SK-N-SH (cell line): ENCODE data around the gene NKAIN4. TPM values are rescaled to one million over a fixed set of nuclear protein-coding genes. Genes with fewer than 3 reads are reported as not detected.

Source experiments
- CTCF ChIA-PET: fragments of 300-600, 350-600 bp; formaldehyde crosslinking; extraction: SDS; loops from one replicate; lab custom pipeline; 2021; lab: Yijun Ruan, JAX
- POLR2A ChIA-PET: fragments of 350-600 bp; sonication (Branson Sonifier 250); formaldehyde crosslinking; extraction: SDS; loops from one replicate; lab custom pipeline; 2020; ENCODE audit warnings: antibody characterized with exemption, inconsistent platforms; lab: Yijun Ruan, JAX
- DNase-seq: peaks from one replicate; pipeline ENCODE4 v3.0.0; 2012
- H2AFZ ChIP-seq: fragments of 200-600 bp; sonication (generic); 2 replicates; pipeline ENCODE4 v1.8.1; 2016; ENCODE audit warnings: antibody characterized with exemption, mild to moderate bottlenecking, low read depth
- H3F3A ChIP-seq: fragments of 200-600 bp; sonication (generic); replicated peaks from 2 replicates; pipeline ENCODE3; 2016; ENCODE audit warnings: antibody characterized with exemption, mild to moderate bottlenecking; ENCODE audit not compliant: insufficient read depth
- H3K27ac ChIP-seq, 2 experiments: fragments of 200-500 bp in 1 of 2; fragments of 200-600 bp in 1 of 2; sonication (Bioruptor generic) in 1 of 2; sonication (generic), shearing (Covaris generic) in 1 of 2; 2 replicates each; pipeline versions ENCODE4 v1.5.1 to v1.6.1; 2014 to 2016; ENCODE audit warnings: low read depth in 2 of 2, inconsistent platforms in 1 of 2, low read length in 1 of 2, mild to moderate bottlenecking in 1 of 2, mixed read lengths in 1 of 2
- H3K27me3 ChIP-seq: fragments of 200-600 bp; sonication (generic), shearing (Covaris generic); 2 replicates; pipeline ENCODE4 v1.6.1; 2016; ENCODE audit warnings: mixed run types; ENCODE audit not compliant: insufficient read depth
- H3K36me3 ChIP-seq, 2 experiments: fragments of 200-500 bp in 1 of 2; fragments of 200-600 bp in 1 of 2; sonication (Bioruptor generic) in 1 of 2; sonication (generic) in 1 of 2; replicated peaks in 1 of 2; 2 replicates each; pipeline versions ENCODE3 to v1.5.1; 2014 to 2016; ENCODE audit warnings: low read length in 1 of 2, mild to moderate bottlenecking in 1 of 2; ENCODE audit not compliant: insufficient read depth in 2 of 2, control insufficient read depth in 1 of 2
- H3K4me1 ChIP-seq, 2 experiments: fragments of 200-500 bp in 1 of 2; fragments of 200-600 bp in 1 of 2; sonication (Bioruptor generic) in 1 of 2; sonication (generic), shearing (Covaris generic) in 1 of 2; 2 replicates each; pipeline versions ENCODE4 v1.5.1 to v1.6.1; 2014 to 2016; ENCODE audit warnings: low read depth in 1 of 2, low read length in 1 of 2, mixed run types in 1 of 2; ENCODE audit not compliant: insufficient read depth in 2 of 2, control insufficient read depth in 1 of 2
- H3K4me2 ChIP-seq: fragments of 200-600 bp; sonication (generic), shearing (Covaris generic); 2 replicates; pipeline ENCODE4 v1.6.1; 2017; ENCODE audit warnings: mixed run types
- H3K4me3 ChIP-seq, 2 experiments: fragments of 200-500 bp in 1 of 2; fragments of 200-600 bp in 1 of 2; sonication (Bioruptor generic) in 1 of 2; sonication (generic), shearing (Covaris generic) in 1 of 2; 2 replicates each; pipeline versions ENCODE4 v1.5.1 to v1.8.1; 2014 to 2016; ENCODE audit warnings: low read depth in 2 of 2, inconsistent platforms in 1 of 2, low read length in 1 of 2, mild to moderate bottlenecking in 1 of 2, mixed read lengths in 1 of 2, moderate library complexity in 1 of 2
- H3K79me2 ChIP-seq: fragments of 200-600 bp; sonication (generic); 2 replicates; pipeline ENCODE4 v1.8.1; 2017; ENCODE audit warnings: mild to moderate bottlenecking; ENCODE audit not compliant: insufficient read depth
- H3K9ac ChIP-seq: fragments of 200-600 bp; sonication (generic); 2 replicates; pipeline ENCODE4 v1.6.1; 2017; ENCODE audit warnings: mixed run types
- H3K9me2 ChIP-seq: fragments of 200-600 bp; sonication (generic); 2 replicates; pipeline ENCODE4 v1.6.1; 2017; ENCODE audit warnings: mixed run types
- H3K9me3 ChIP-seq: fragments of 200-600 bp; sonication (generic); 2 replicates; pipeline ENCODE4 v1.6.1; 2017; ENCODE audit warnings: mixed run types, mild to moderate bottlenecking, moderate library complexity
- H4K20me1 ChIP-seq: fragments of 200-600 bp; sonication (generic); 2 replicates; pipeline ENCODE4 v1.6.1; 2017; ENCODE audit warnings: mild to moderate bottlenecking, mixed run types; ENCODE audit not compliant: insufficient read depth
- CHD2 ChIP-seq: fragments of 150-350 bp; IDR thresholded peaks from 2 replicates; pipeline ENCODE4 v1.6.1; 2018; ENCODE audit warnings: low read length; ENCODE audit not compliant: partially characterized antibody
- ELF1 ChIP-seq: IDR thresholded peaks from 2 replicates; pipeline ENCODE4 v1.4.0; 2012
- EP300 ChIP-seq, 2 experiments: IDR thresholded peaks; 2 replicates each; pipeline versions ENCODE4 v1.4.0 to v1.6.1; 2012; ENCODE audit warnings: borderline replicate concordance in 1 of 2, low read depth in 1 of 2, low read length in 1 of 2
- EZH2phosphoT487 ChIP-seq: fragments of 200-600 bp; sonication (generic); IDR thresholded peaks from 2 replicates; pipeline ENCODE4 v1.6.1; 2017; ENCODE audit warnings: low read depth, mixed run types, mild to moderate bottlenecking, antibody characterized with exemption, moderate library complexity, borderline replicate concordance
- FOSL2 ChIP-seq: IDR thresholded peaks from 2 replicates; pipeline ENCODE4 v1.4.0; 2012; ENCODE audit warnings: low read depth, mild to moderate bottlenecking, moderate library complexity, borderline replicate concordance
- FOXJ3 ChIP-seq: sonication (generic); formaldehyde crosslinking; IDR thresholded peaks from 2 replicates; pipeline ENCODE4 v1.5.1; 2020; ENCODE audit warnings: mild to moderate bottlenecking, missing genetic modification reagents
- FOXM1 ChIP-seq: IDR thresholded peaks from 2 replicates; pipeline ENCODE4 v1.4.0; 2012; ENCODE audit warnings: low read depth, mild to moderate bottlenecking
- GATA2 ChIP-seq: sonication (generic); formaldehyde crosslinking; IDR thresholded peaks from 2 replicates; pipeline ENCODE4 v1.5.0; 2020; ENCODE audit warnings: mild to moderate bottlenecking, missing genetic modification reagents
- MEF2A ChIP-seq: IDR thresholded peaks from 2 replicates; pipeline ENCODE4 v1.4.0; 2012; ENCODE audit warnings: low read depth, borderline replicate concordance
- RXRA ChIP-seq: IDR thresholded peaks from 2 replicates; pipeline ENCODE4 v1.4.0; 2012; ENCODE audit warnings: low read depth, mild to moderate bottlenecking, borderline replicate concordance
- SIN3A ChIP-seq: IDR thresholded peaks from 2 replicates; pipeline ENCODE4 v1.6.1; 2012; ENCODE audit warnings: low read depth, mild to moderate bottlenecking, low read length, moderate library complexity, borderline replicate concordance
- TAF1 ChIP-seq: IDR thresholded peaks from 2 replicates; pipeline ENCODE4 v1.6.1; 2012; ENCODE audit warnings: low read depth, mild to moderate bottlenecking, low read length, moderate library complexity, borderline replicate concordance
- TCF12 ChIP-seq: IDR thresholded peaks from 2 replicates; pipeline ENCODE4 v1.4.0; 2012
- TEAD4 ChIP-seq: IDR thresholded peaks from 2 replicates; pipeline ENCODE4 v1.4.0; 2012; ENCODE audit warnings: mild to moderate bottlenecking, borderline replicate concordance; ENCODE audit not compliant: insufficient read depth
- WGBS: methylation state at CpG from one replicate; pipeline ENCODE4 v1.1.6; 2017; ENCODE audit warnings: low lambda C conversion rate; 5-methylcytosine and 5-hydroxymethylcytosine counted together
- polyA plus RNA-seq, 3 experiments: library from polyadenylated mRNA; depleted of rRNA; stranded (reverse); fragments of >200 nt; gene quantifications; 2 replicates each; pipeline ENCODE4 v1.2.3, GENCODE V29; 2012
- TF ChIP-seq, protein P1 (sequence below): fragments of 150-350 bp; IDR thresholded peaks from 2 replicates; pipeline ENCODE4 v1.6.1; 2016; ENCODE audit warnings: mild to moderate bottlenecking, low read depth, low read length
- TF ChIP-seq, protein P2 (sequence below): IDR thresholded peaks from 2 replicates; pipeline ENCODE4; 2012

The NKAIN4 gene
- polyA plus RNA-seq, 1 of the 3 experiments (the other 2 are of a cell fraction) = not detected

DNA sequence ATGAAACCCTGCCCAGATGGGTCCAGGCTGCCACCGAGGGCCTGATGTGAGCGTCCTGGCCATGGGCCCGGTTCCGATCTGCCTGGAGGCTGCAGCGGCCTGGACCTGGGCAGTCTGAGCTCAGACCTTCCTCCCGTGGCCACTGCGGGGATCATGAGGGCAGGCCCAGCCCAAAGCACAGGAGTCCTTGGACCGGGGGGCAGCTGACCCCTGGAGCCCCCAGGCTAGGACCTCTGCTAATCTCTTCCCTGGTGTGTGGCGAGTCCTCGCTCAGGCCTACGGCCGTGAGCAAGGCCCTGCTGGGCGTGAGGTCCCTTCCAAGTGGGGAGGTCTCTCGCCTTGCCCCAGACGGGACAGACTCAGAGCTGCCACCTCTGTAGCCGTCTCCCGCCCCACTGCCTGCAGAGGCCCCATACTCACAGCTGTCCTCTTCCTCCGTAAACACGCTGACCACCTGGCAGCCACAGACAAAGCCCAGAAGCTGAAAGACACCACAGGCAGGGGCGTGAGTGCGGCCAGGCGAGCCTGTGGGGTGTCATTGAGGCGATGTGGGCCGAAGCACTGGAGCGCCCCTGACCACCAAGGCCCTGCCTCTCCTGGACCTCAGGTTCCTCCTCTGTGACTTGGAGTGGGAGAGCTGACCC, 10.5 kb downstream of the NKAIN4 start:
- Histone ChIP-seq H3K79me2 (no peaks in the 10 kb centered on the region), H3K36me3 (no peaks in the 10 kb centered on the region), H3K27ac (no peak overlapping the region), H3F3A (no peaks in the 10 kb centered on the region), H2AFZ (no peak overlapping the region), H3K9ac (no peak overlapping the region), H3K4me1 (peaks cover 0 to 8% of the 10 kb centered on the region in 2 experiments; a peak in 1 of 4 replicates), H4K20me1 (no peaks in the 10 kb centered on the region), H3K4me2 (no peak overlapping the region)
- 80% methylated on average over 9 of the region's 25 CpGs for WGBS
- ChIA-PET POLR2A (no interaction called here), CTCF (interaction anchor here (1.2 to 15.6 kb wide), 3 partner anchors 19 to 138 kb away, joined by 3 to 168 read pairs (median 5); no protein-coding TSS in a partner anchor)
- DNase-seq = no peak
- TF ChIP-seq MEF2A (no peak), SIN3A (no peak), CHD2 (no peak)
- TF ChIP-seq, protein P1, sequence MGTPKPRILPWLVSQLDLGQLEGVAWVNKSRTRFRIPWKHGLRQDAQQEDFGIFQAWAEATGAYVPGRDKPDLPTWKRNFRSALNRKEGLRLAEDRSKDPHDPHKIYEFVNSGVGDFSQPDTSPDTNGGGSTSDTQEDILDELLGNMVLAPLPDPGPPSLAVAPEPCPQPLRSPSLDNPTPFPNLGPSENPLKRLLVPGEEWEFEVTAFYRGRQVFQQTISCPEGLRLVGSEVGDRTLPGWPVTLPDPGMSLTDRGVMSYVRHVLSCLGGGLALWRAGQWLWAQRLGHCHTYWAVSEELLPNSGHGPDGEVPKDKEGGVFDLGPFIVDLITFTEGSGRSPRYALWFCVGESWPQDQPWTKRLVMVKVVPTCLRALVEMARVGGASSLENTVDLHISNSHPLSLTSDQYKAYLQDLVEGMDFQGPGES = no peak
- TF ChIP-seq, all 33 proteins: peak for 0
- Histone ChIP-seq H3K9me2 (no peaks in the 10 kb centered on the region), H3K27me3 (no peaks in the 10 kb centered on the region; the same call in 1 of the 2 replicates), H3K4me3 (no peak overlapping the region), H3K9me3 (no peaks in the 10 kb centered on the region)

DNA sequence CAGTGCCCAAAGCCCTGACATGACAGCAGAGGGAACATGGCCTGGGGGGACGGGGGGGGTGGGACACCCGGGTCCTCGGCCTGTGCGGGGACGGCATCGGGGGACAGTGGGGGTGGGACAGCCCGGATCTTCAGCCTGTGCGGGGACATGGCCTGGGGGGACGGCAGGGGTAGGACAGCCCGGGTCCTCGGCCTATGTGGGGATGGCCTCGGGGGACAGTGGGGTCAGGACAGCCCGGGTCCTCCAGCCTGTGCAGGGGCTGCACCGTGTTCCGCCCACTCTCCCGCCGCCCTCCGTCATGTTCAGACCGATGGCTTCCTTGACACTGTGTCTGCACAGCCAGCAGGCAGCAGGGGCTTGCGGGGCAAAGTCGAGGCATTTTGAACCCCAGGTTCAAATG, 11.5 kb downstream of the NKAIN4 start:
- Histone ChIP-seq H3K36me3 (no peaks in the 10 kb centered on the region), H3F3A (no peaks in the 10 kb centered on the region)
- CTCF ChIA-PET = interaction anchor here (1.7 to 15.6 kb wide), 2 partner anchors 18 to 139 kb away, joined by 5 to 168 read pairs; no protein-coding TSS in a partner anchor

DNA sequence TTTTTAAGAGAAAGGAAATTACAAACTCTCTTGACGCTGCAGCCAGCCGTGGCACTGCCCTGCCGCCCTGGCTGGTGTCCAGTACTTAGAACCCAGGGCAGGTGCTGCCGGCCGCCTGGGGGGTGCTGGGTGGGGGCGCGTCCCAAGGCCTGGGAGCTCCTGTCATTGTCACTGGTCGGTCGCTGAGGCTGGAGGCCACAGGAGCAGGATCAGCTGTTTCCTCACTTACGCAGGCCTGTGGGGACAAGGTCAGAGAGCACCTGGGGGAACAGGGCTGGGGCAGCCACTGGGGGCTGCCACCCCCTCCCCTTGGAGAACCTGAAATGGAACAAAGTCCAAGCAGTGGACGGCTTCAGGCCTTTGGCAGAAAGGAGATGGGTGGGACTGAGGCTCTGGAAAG, 13.0 kb downstream of the NKAIN4 start:
- H3K9ac ChIP-seq = no peak overlapping the region
- no peaks in the 10 kb centered on the region for H3K36me3 ChIP-seq
- DNase-seq = no peak
- H3K4me2 ChIP-seq = no peak overlapping the region
- no peak overlapping the region for H3K4me3 ChIP-seq
- POLR2A ChIA-PET = no interaction called here
- H3K27ac ChIP-seq = no peak overlapping the region
- H3K9me3 ChIP-seq = no peaks in the 10 kb centered on the region
- WGBS = 34% methylated on average over 8 of the region's 11 CpGs
- H3K9me2 ChIP-seq = no peaks in the 10 kb centered on the region
- CTCF ChIA-PET = interaction anchor here (1.4 to 15.6 kb wide), 4 partner anchors 14 to 140 kb away, joined by 3 to 168 read pairs (median 4); no protein-coding TSS in a partner anchor
- no peaks in the 10 kb centered on the region for H3F3A ChIP-seq
- H2AFZ ChIP-seq = no peak overlapping the region
- no peaks in the 10 kb centered on the region for H3K79me2 ChIP-seq
- H3K4me1 ChIP-seq = peaks cover 0 to 7% of the 10 kb centered on the region in 2 experiments; a peak in 1 of 4 replicates
- H3K27me3 ChIP-seq = no peaks in the 10 kb centered on the region
- no peaks in the 10 kb centered on the region for H4K20me1 ChIP-seq
- no peak for TF ChIP-seq GATA2
- TF ChIP-seq EP300 (IDR thresholded peaks at IDR 0.05; ENCODE audit: borderline replicate concordance in 1 of 2, low read depth in 1 of 2, low read length in 1 of 2) = no peak
- TF ChIP-seq, protein P2, sequence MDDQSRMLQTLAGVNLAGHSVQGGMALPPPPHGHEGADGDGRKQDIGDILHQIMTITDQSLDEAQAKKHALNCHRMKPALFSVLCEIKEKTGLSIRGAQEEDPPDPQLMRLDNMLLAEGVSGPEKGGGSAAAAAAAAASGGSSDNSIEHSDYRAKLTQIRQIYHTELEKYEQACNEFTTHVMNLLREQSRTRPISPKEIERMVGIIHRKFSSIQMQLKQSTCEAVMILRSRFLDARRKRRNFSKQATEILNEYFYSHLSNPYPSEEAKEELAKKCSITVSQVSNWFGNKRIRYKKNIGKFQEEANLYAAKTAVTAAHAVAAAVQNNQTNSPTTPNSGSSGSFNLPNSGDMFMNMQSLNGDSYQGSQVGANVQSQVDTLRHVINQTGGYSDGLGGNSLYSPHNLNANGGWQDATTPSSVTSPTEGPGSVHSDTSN = no peak
- no peak for TF ChIP-seq MEF2A
- TF ChIP-seq EZH2phosphoT487 = no peak
- no peak for TF ChIP-seq RXRA
- no peak for TF ChIP-seq TAF1
- no peak for TF ChIP-seq FOSL2
- no peak for TF ChIP-seq TEAD4
- TF ChIP-seq TCF12 = no peak
- no peak for TF ChIP-seq ELF1
- no peak for TF ChIP-seq FOXJ3
- TF ChIP-seq FOXM1 = no peak

More for the DNA sequence above, 11.5 kb downstream of the NKAIN4 start:
- no peak overlapping the region for H3K4me2 ChIP-seq
- H3K79me2 ChIP-seq = no peaks in the 10 kb centered on the region
- POLR2A ChIA-PET = no interaction called here
- 75% methylated on average over 9 of the region's 21 CpGs for WGBS
- no peak overlapping the region for H3K27ac ChIP-seq
- no peak for TF ChIP-seq GATA2
- TF ChIP-seq, protein P2 = no peak
- H3K4me1 ChIP-seq = peaks cover 0 to 11% of the 10 kb centered on the region in 2 experiments; a peak in 1 of 4 replicates
- no peaks in the 10 kb centered on the region for H3K27me3 ChIP-seq
- H3K9ac ChIP-seq = no peak overlapping the region
- H2AFZ ChIP-seq = no peak overlapping the region
- no peak overlapping the region for H3K4me3 ChIP-seq
- no peaks in the 10 kb centered on the region for H3K9me2 ChIP-seq
- H3K9me3 ChIP-seq = no peaks in the 10 kb centered on the region
- DNase-seq = no peak
- no peaks in the 10 kb centered on the region for H4K20me1 ChIP-seq
